Stomach (tissue), 4 donors: ENCODE measurements around the gene PIP5K1B.

Experiments
- POLR2A ChIP-seq, 4 donors: fragments of 450-650 bp; IDR thresholded peaks; one replicate each; pipeline ENCODE4 v1.6.1; 2016; ENCODE audit warnings: antibody characterized with exemption in 4 of 4, control low read depth in 2 of 4, mild to moderate bottlenecking in 1 of 4, moderate library complexity in 1 of 4
- TF ChIP-seq, protein P1 (sequence below), 7 experiments: fragments of 450-650 bp in 4 of 7; fragments of 200-600 bp in 3 of 7; sonication (generic) in 3 of 7; IDR thresholded peaks; one replicate each; pipeline ENCODE4 v1.5.1; 2016 to 2019; ENCODE audit warnings: antibody characterized with exemption in 7 of 7, control low read depth in 2 of 7, mild to moderate bottlenecking in 1 of 7

DNA sequence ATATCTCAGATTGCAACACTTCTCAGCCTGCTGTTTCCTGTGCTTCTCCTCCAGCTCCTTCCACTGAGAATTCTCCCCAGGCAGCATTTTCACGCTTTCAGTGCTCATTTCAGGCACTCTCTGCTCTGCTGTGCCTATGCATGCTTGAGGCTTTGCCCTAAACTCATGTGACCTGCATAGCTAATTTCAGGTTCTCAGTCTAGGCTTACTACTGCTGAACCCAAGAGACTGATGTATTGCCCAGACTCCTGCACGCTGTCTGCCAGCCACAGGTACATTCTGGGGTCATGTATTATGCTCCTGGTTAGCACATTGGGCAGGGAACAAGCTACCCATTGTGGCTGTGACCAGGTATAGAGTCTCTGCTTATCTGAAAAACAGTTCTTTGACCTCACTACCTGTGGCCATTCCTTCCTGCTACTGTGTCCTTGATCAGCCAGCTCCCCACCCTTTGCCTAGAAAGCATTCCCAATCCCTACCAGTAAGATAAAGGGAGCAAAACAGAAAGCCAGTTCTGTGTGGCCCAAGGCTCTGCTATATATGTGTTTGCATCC, 34.7 kb downstream of the PIP5K1B start:
- TF ChIP-seq, protein P1, sequence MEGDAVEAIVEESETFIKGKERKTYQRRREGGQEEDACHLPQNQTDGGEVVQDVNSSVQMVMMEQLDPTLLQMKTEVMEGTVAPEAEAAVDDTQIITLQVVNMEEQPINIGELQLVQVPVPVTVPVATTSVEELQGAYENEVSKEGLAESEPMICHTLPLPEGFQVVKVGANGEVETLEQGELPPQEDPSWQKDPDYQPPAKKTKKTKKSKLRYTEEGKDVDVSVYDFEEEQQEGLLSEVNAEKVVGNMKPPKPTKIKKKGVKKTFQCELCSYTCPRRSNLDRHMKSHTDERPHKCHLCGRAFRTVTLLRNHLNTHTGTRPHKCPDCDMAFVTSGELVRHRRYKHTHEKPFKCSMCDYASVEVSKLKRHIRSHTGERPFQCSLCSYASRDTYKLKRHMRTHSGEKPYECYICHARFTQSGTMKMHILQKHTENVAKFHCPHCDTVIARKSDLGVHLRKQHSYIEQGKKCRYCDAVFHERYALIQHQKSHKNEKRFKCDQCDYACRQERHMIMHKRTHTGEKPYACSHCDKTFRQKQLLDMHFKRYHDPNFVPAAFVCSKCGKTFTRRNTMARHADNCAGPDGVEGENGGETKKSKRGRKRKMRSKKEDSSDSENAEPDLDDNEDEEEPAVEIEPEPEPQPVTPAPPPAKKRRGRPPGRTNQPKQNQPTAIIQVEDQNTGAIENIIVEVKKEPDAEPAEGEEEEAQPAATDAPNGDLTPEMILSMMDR (IDR thresholded peaks at IDR 0.05) = no peak
- TF ChIP-seq POLR2A (IDR thresholded peaks at IDR 0.05) = no peak
